A549 (cell line): ENCODE measurements around the gene PROSER3. TPM values are rescaled to one million over a fixed set of nuclear protein-coding genes. Genes with fewer than 3 reads are reported as not detected.
"Not testable (repeated sequence)": the region's sequence is repeated elsewhere in the genome, so short reads cannot be mapped to it uniquely, and the experiment has no call there.

Source experiments
- ATAC-seq, 2 experiments: fragments of 200-7000 bp in 1 of 2; fragments of >200 bp in 1 of 2; cut with Nextera tagmentation in 1 of 2; cut with Tn5 transposase in 1 of 2; 3 replicates each; pipeline versions ENCODE4 v1.8.0 to v1.9.1; 2018 to 2020; ENCODE audit warnings: mild to moderate bottlenecking in 1 of 2, moderate library complexity in 1 of 2
- CTCF ChIA-PET: fragments of 300-600 bp; sonication (Branson Sonifier 250); formaldehyde crosslinking; extraction: SDS; loops from one replicate; lab custom pipeline; 2021; ENCODE audit warnings: antibody characterized with exemption, inconsistent platforms; lab: Yijun Ruan, JAX
- POLR2A ChIA-PET: fragments of 350-600 bp; formaldehyde crosslinking; extraction: SDS; loops from one replicate; lab custom pipeline; 2021; ENCODE audit warnings: antibody characterized with exemption, inconsistent platforms; lab: Yijun Ruan, JAX
- DNase-seq, 2 experiments: peaks; one replicate each; pipeline versions ENCODE4 v3.0.0 to v3.0.0-alpha.2; 2011 to 2016; ENCODE audit warnings: low read depth in 1 of 2, low spot score in 1 of 2
- FAIRE-seq: peaks from 2 replicates; lab custom pipeline; 2011; peaks lifted over from hg19 to GRCh38; lab: Jason Lieb, UNC
- H3K27ac ChIP-seq, 2 experiments: fragments of >200 bp; sonication (Bioruptor Twin); formaldehyde crosslinking; 3 replicates each; pipeline ENCODE4 v1.5.1; 2016 to 2017
- H3K4me1 ChIP-seq: fragments of >200 bp; sonication (Bioruptor Twin); formaldehyde crosslinking; 3 replicates; pipeline ENCODE4 v1.6.1; 2016
- H3K4me2 ChIP-seq: fragments of >200 bp; sonication (Bioruptor Twin); formaldehyde crosslinking; 3 replicates; pipeline ENCODE4 v1.6.1; 2016
- H3K4me3 ChIP-seq: fragments of >200 bp; sonication (Bioruptor Twin); formaldehyde crosslinking; 3 replicates; pipeline ENCODE4 v1.5.1; 2016
- H3K9me3 ChIP-seq: fragments of >200 bp; sonication (Bioruptor Twin); formaldehyde crosslinking; 3 replicates; pipeline ENCODE4 v1.6.1; 2016
- BCL3 ChIP-seq: fragments of >200 bp; sonication (Bioruptor Twin); formaldehyde crosslinking; IDR thresholded peaks from 3 replicates; pipeline ENCODE4 v1.6.1; 2016
- BHLHE40 ChIP-seq: IDR thresholded peaks from 2 replicates; pipeline ENCODE4 v1.6.1; 2012; ENCODE audit warnings: low read depth, low read length, inconsistent platforms
- CHD2 ChIP-seq: fragments of 150-350 bp; IDR thresholded peaks from 2 replicates; pipeline ENCODE4 v1.6.1; 2014; ENCODE audit warnings: low read length; ENCODE audit not compliant: partially characterized antibody
- CHD4 ChIP-seq: fragments of 200-600 bp; sonication (generic); IDR thresholded peaks from 2 replicates; pipeline ENCODE4 v1.6.1; 2016; ENCODE audit warnings: antibody characterized with exemption, mild to moderate bottlenecking, borderline replicate concordance
- CTCF ChIP-seq: fragments of >200 bp; sonication (Bioruptor Twin); formaldehyde crosslinking; IDR thresholded peaks from 3 replicates; pipeline ENCODE4 v1.5.1; 2016
- EHF ChIP-seq: fragments of 250-450 bp; sonication (Bioruptor Pico); IDR thresholded peaks from 2 replicates; pipeline ENCODE4 v1.5.0; 2020; ENCODE audit warnings: mild to moderate bottlenecking
- EHMT2 ChIP-seq: fragments of 200-600 bp; sonication (generic); IDR thresholded peaks from 2 replicates; pipeline ENCODE4 v1.6.1; 2016; ENCODE audit warnings: antibody characterized with exemption, low read depth, mild to moderate bottlenecking, moderate library complexity
- ELK1 ChIP-seq: fragments of 150-350 bp; IDR thresholded peaks from 2 replicates; pipeline ENCODE4 v1.6.1; 2014; ENCODE audit warnings: low read depth, mild to moderate bottlenecking, low read length
- FOSB ChIP-seq: fragments of 250-450 bp; sonication (Bioruptor Pico); IDR thresholded peaks from 2 replicates; pipeline ENCODE4 v1.5.0; 2020; ENCODE audit warnings: mild to moderate bottlenecking, moderate library complexity
- FOXS1 ChIP-seq: fragments of 250-450 bp; sonication (Bioruptor Pico); IDR thresholded peaks from 2 replicates; pipeline ENCODE4 v1.5.0; 2020; ENCODE audit warnings: mild to moderate bottlenecking, moderate library complexity
- GATA3 ChIP-seq: IDR thresholded peaks from 2 replicates; pipeline ENCODE4 v1.6.1; 2012; ENCODE audit warnings: borderline replicate concordance
- HOXA7 ChIP-seq: fragments of 250-450 bp; sonication (Bioruptor Pico); IDR thresholded peaks from 2 replicates; pipeline ENCODE4 v1.5.0; 2020; ENCODE audit warnings: mild to moderate bottlenecking, moderate library complexity
- HOXB13 ChIP-seq: fragments of 250-450 bp; sonication (Bioruptor Pico); IDR thresholded peaks from 2 replicates; pipeline ENCODE4 v1.5.0; 2020; ENCODE audit warnings: low read depth, mild to moderate bottlenecking, moderate library complexity
- NR3C1 ChIP-seq: fragments of >200 bp; sonication (Bioruptor Twin); formaldehyde crosslinking; IDR thresholded peaks from 3 replicates; pipeline ENCODE4 v1.6.1; 2017
- POLR2A ChIP-seq: IDR thresholded peaks from 2 replicates; pipeline ENCODE4 v1.6.1; 2012; ENCODE audit warnings: mild to moderate bottlenecking, low read length
- RARB ChIP-seq: fragments of 250-450 bp; sonication (Bioruptor Pico); IDR thresholded peaks from 2 replicates; pipeline ENCODE4 v1.8.0; 2021; ENCODE audit warnings: mild to moderate bottlenecking, moderate library complexity
- TFCP2L1 ChIP-seq: fragments of 250-450 bp; sonication (Bioruptor Pico); IDR thresholded peaks from 2 replicates; pipeline ENCODE4 v1.5.0; 2021; ENCODE audit warnings: mild to moderate bottlenecking
- USF2 ChIP-seq: fragments of 450-650 bp; IDR thresholded peaks from 2 replicates; pipeline ENCODE4 v1.6.1; 2014; ENCODE audit warnings: antibody characterized with exemption
- WGBS: methylation state at CpG from one replicate; pipeline ENCODE4 v1.1.6; 2017; ENCODE audit errors: missing lambda C conversion rate; 5-methylcytosine and 5-hydroxymethylcytosine counted together
- polyA plus RNA-seq, 4 experiments: library from polyadenylated mRNA; depleted of rRNA in 3 of 4; stranded (reverse); fragments of >200 nt; fragmentation: RNase III in 1 of 4; extraction: RNeasy Plus Mini Kit Qiagen cat#74134 plus additional on column Dnase treatment in 1 of 4; gene quantifications; 2 replicates in 3 of 4; 3 replicates in 1 of 4; pipeline ENCODE4 v1.2.3, GENCODE V29; 2011 to 2017

The PROSER3 gene
- polyA plus RNA-seq, 2 of the 4 experiments (the other 2 are of a cell fraction): 19.5 to 24.4 TPM

GRCh38 chr19:35793381-35794165, 35.6 kb downstream of the PROSER3 start:
- Histone ChIP-seq H3K4me3 (no peak overlapping the region), H3K9me3 (no peaks in the 10 kb centered on the region), H3K4me2 (no peak overlapping the region), H3K27ac (no peak overlapping the region), H3K4me1 (peaks cover 8% of the 10 kb centered on the region)
- ChIA-PET CTCF (interaction anchor here (0.6 to 1.3 kb wide), 8 partner anchors 11 to 445 kb away, joined by 3 to 4 read pairs (median 3); no protein-coding TSS in a partner anchor), POLR2A (no interaction called here)
- FAIRE-seq: no peak
- ATAC-seq: no peak
- TF ChIP-seq BCL3: no peak
- no peak for TF ChIP-seq ELK1
- no peak for TF ChIP-seq EHMT2
- no peak for TF ChIP-seq USF2
- TF ChIP-seq TFCP2L1 (CRISPR knock-in tag): no peak
- no peak for TF ChIP-seq FOXS1 (CRISPR knock-in tag)
- no peak for TF ChIP-seq POLR2A
- TF ChIP-seq NR3C1: no peak
- no peak for TF ChIP-seq CHD2
- no peak for TF ChIP-seq BHLHE40
- no peak for TF ChIP-seq HOXB13 (CRISPR knock-in tag)
- TF ChIP-seq FOSB (CRISPR knock-in tag): no peak
- no peak for TF ChIP-seq GATA3
- TF ChIP-seq CHD4: no peak
- no peak for TF ChIP-seq HOXA7 (CRISPR knock-in tag)
- no peak for TF ChIP-seq RARB (CRISPR knock-in tag)
- TF ChIP-seq EHF: no peak
- TF ChIP-seq CTCF: no peak
- WGBS: 63% methylated on average over 7 of the region's 7 CpGs
- peak; percentile 42 to 53 for DNase-seq

- 97% methylated on average over 1 of the region's 1 CpG for WGBS
- H3K4me3 ChIP-seq, FAIRE-seq, DNase-seq, POLR2A ChIA-PET, H3K4me1 ChIP-seq, H3K9me3 ChIP-seq, H3K4me2 ChIP-seq, H3K27ac ChIP-seq, ATAC-seq: not testable (repeated sequence)
- CTCF ChIA-PET: interaction anchor here (1.3 to 1.7 kb wide), 3 partner anchors 9 to 24 kb away, joined by 3 to 4 read pairs (median 3); no protein-coding TSS in a partner anchor
These were observed 37.6 kb downstream of the PROSER3 start for GRCh38 chr19:35795564-35795963.
